Measurements from ENCODE around the gene ZSWIM1. TPM values are rescaled to one million over a fixed set of nuclear protein-coding genes. Genes with fewer than 3 reads are reported as not detected.

ZSWIM1 gene
- total RNA-seq, 2 experiments from 2014 or later, result 10.6 to 11.1 TPM

DNA sequence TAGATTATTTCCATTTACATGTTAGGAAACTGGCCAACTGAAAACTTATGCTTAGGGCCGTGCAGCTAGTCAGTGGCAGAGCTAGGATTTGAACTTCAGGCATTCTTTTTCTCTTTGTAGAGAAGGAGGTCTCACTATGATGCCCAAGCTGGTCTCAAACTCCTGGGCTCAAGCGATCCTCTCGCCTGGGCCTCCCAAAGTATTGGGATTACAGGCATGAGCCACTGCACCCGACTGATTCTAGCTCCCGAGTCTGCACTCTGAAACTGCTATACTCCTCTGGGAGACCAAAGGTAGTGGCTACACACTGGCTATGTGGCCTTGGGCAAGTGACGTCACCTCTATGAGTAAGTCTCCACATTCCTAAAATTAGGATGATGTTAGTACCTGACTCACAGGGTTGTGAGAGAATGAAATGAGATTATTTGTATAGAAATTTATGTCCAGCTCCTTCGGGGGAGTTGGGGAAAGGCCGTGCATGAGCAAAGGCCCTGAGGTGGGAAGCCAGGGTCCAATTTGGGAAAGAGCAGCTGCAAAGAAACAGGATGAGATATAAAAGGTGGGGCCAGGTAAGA lies 24.6 kb downstream of the ZSWIM1 start:
- H3K4me3 Mint-ChIP-seq, result no peak overlapping the region

DNA sequence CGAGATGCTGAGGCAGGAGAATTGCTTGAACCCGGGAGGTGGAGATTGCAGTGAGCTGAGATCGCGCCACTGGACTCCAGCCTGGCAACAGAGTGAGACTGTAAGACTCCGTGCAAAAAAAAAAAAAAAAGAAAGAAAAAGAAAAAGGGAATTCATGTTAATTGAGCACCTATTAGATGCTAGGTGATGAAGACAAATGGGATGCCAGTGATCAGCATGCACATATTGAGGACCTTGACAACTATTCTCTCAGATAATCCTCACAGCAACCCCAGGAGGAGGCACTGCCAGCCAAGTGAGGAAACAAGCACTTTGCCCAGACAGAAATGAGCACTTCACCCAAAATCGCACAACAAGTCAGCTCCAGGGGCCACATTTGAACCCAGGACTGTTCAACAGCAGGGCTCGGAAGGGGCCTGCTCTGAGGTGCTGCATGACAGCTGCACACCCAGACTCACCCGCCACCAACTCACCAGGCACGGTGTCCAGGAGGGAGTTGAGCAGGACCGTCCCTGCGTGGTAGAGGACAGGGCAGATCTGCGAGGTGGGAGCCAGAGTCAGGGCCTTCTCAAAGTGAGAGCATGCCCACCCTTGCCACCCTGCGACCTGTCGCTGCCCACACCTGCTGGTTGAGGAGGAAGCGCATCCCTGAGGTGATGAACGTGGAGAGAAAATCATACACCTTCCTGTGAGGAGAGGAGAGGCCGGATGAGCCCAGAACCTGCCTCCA lies 26.4 kb downstream of the ZSWIM1 start:
- Mint-ChIP-seq H3K9me3 (no peaks in the 10 kb centered on the region), H3K27me3 (peaks cover 4% of the 10 kb centered on the region), H3K4me3 (no peak overlapping the region), H3K27ac (no peak overlapping the region), H3K36me3 (no peaks in the 10 kb centered on the region), H3K4me1 (peaks cover 12% of the 10 kb centered on the region)
- DNase-seq, result no peak

More for the DNA sequence above, 24.6 kb downstream of the ZSWIM1 start:
- no peak for DNase-seq
- Mint-ChIP-seq H3K36me3 (no peaks in the 10 kb centered on the region), H3K9me3 (no peaks in the 10 kb centered on the region), H3K27me3 (no peaks in the 10 kb centered on the region), H3K4me1 (peaks cover 1% of the 10 kb centered on the region), H3K27ac (no peak overlapping the region)

DNA sequence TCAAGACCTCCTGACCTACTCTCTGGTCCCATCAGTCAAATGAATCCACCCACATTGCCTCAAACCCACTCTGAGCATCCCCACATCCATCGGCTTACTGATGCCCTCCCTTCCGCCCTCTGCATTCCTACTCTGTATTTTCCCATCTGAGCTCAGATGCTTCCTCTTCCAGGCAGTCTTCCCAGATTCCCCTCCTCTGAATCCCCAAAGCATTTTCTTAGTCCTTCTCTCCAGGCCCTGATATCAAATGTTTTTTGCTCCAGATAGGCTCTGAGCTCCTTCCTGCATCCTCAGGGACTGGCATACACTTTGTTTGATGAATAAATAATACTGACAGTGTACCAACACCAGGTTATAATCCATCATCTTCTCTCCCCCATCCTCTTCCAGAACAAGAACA lies 27.1 kb downstream of the ZSWIM1 start:
- Mint-ChIP-seq H3K36me3 (no peaks in the 10 kb centered on the region), H3K9me3 (no peaks in the 10 kb centered on the region), H3K4me3 (no peak overlapping the region), H3K27ac (no peak overlapping the region), H3K27me3 (peaks cover 8% of the 10 kb centered on the region), H3K4me1 (peaks cover 14% of the 10 kb centered on the region)
- DNase-seq, result no peak

GRCh38 chr20:45909336-45909808 lies 28.3 kb downstream of the ZSWIM1 start:
- no peak overlapping the region for H3K27ac Mint-ChIP-seq
- no peak for DNase-seq

GRCh38 chr20:45909817-45910669 lies 29.0 kb downstream of the ZSWIM1 start:
- H3K4me1 Mint-ChIP-seq, result peaks cover 14% of the 10 kb centered on the region
- H3K27ac Mint-ChIP-seq, result peak overlapping the region; percentile 59
- peaks cover 16% of the 10 kb centered on the region for H3K27me3 Mint-ChIP-seq
- no peaks in the 10 kb centered on the region for H3K36me3 Mint-ChIP-seq
- H3K4me3 Mint-ChIP-seq, result peak overlapping the region; percentile 70
- DNase-seq, result no peak
- no peaks in the 10 kb centered on the region for H3K9me3 Mint-ChIP-seq

More at GRCh38 chr20:45909336-45909808, 28.3 kb downstream of the ZSWIM1 start:
- peaks cover 14% of the 10 kb centered on the region for H3K4me1 Mint-ChIP-seq
- peaks cover 13% of the 10 kb centered on the region for H3K27me3 Mint-ChIP-seq
- H3K4me3 Mint-ChIP-seq, result no peak overlapping the region
- no peaks in the 10 kb centered on the region for H3K36me3 Mint-ChIP-seq
- no peaks in the 10 kb centered on the region for H3K9me3 Mint-ChIP-seq

DNA sequence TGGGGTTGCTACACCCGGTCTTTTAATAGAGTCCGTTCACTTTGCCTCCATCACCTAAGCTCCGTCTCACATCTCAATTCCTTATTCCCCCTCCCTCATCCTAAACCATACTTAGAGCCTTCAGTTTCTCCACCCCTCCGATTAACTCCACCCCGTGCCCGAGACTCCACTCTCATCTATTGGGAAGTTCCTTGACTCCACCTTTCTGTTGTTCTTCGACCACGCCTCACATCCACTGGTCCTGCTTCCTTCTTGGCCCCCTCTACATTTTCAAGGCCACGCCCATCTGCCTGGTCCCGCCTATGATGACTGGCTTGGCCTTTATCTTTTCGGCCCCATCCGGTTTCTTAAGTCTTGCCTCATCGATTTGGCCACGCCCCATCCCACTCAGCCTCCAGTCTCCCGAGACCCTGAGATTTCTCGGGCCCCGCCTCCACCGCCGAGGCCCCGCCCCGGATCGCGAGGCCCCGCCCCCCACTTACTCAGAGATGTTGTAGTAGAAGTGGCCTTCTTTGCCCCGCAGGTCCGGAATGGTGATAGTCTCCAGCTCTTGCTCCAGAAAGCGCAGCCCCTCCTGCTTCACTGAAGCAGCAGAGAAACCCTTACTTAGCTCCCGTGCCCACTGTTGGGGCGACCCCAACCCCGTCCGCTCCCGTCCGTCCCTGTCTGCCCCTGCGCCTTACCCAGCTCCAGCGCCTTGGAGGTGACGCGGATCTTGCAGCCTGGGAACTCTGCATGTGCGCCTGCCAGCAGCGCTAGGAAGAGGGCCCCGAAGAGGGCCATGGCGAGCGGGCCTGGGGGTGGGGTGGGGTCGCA lies 29.9 kb downstream of the ZSWIM1 start:
- DNase-seq, result peak; percentile 96
- H3K36me3 Mint-ChIP-seq, result no peaks in the 10 kb centered on the region
- peak overlapping the region; percentile 59 for H3K27ac Mint-ChIP-seq
- no peaks in the 10 kb centered on the region for H3K9me3 Mint-ChIP-seq
- H3K4me1 Mint-ChIP-seq, result peaks cover 14% of the 10 kb centered on the region
- H3K27me3 Mint-ChIP-seq, result peaks cover 17% of the 10 kb centered on the region
- H3K4me3 Mint-ChIP-seq, result peak overlapping the region; percentile 70

DNA sequence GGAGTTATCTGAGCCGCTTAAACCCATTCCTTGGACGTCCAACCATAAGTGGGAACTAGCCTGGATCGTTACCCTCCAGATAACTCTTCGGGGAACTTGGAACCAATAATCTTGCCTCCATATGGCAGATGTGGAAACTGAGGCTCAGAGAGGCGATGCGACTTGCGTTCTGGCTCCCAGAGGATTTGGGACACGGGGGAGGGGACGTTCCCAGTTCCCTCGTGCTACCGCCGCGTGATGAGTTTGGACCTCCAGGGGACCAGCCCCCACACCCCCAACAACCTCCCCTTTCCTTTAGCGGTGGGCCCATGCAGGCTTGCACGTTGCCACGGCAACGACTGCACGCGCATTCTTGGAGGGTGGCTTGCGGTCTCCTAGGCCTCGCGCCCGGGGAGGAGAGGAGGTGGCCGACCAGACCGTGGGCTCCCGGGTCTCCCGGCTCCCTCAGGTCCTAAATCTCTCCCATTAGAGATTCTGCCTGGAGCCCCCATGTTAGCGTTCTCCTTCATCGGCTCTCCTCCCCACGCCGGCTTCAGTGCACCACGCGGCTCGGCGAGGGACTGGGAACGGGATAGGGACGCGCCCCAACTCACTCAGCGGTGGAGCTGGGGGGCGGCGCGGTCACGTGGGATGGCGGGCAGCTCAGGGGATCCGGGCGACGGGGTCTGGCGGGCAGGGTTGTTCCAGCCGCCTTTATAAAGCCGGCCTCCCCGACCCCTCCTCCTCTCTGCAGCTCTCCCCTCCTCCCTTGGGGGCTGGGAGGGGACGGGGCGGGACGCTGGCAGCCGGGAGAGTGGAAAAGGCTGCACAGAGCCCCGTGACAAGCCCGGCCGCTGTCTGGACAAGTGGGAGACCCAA lies 30.7 kb downstream of the ZSWIM1 start, which contains the start of gene PLTP:
Gene PLTP, minus strand, starts transcription at position 670 of the 858 bp plus-strand sequence. CDS start 703 bp downstream, outside the sequence.
- peak; percentile 59 for DNase-seq
- no peaks in the 10 kb centered on the region for H3K9me3 Mint-ChIP-seq
- H3K4me1 Mint-ChIP-seq, result peaks cover 14% of the 10 kb centered on the region
- H3K27ac Mint-ChIP-seq, result peak within 1 kb of the TSS; percentile 58
- H3K36me3 Mint-ChIP-seq, result no peaks in the 10 kb centered on the region
- peak within 1 kb of the TSS; percentile 70 for H3K4me3 Mint-ChIP-seq
- H3K27me3 Mint-ChIP-seq, result peaks cover 20% of the 10 kb centered on the region

DNA sequence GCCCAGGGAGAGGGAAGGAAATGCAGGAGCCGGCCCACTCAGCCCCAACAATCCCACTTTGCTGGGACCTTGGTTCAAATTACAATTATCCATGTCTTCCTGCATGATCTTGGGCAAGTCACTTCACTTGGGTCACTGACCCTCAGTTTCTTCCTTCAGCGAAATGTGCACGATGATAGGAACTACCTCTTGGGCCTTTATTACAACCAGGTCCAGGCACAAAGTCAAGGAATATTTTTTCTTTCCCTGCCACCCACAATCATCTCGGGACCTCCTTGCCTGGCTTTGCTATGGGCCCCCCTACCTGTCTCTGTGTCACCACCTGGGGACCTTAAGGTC lies 31.3 kb downstream of the ZSWIM1 start:
- Mint-ChIP-seq H3K9me3 (no peaks in the 10 kb centered on the region), H3K4me1 (peaks cover 14% of the 10 kb centered on the region), H3K27me3 (peaks cover 20% of the 10 kb centered on the region), H3K4me3 (peak overlapping the region; percentile 14), H3K36me3 (no peaks in the 10 kb centered on the region), H3K27ac (no peak overlapping the region)
- no peak for DNase-seq

DNA sequence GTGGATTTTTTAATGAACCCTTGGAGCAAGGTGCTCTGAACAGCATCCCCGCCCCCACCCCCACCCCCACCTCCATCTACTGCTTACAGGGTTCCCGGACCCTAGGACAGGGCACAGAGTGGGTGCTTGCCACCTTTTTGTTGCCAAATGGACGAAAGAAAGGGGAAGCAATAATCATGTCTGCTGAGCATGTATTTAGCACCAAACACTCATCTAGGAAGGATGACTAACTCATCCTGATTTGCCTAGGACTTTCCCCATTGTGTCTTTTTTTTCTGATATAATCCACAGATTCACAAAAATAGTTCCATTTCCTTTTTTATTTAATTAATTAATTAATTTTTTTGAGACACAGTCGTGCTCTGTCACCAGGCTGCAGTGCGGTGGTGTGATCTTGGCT lies 32.1 kb downstream of the ZSWIM1 start:
- Mint-ChIP-seq H3K36me3 (no peaks in the 10 kb centered on the region), H3K27ac (no peak overlapping the region), H3K9me3 (no peaks in the 10 kb centered on the region), H3K27me3 (peaks cover 20% of the 10 kb centered on the region), H3K4me1 (peaks cover 14% of the 10 kb centered on the region), H3K4me3 (peak overlapping the region; percentile 29)
- DNase-seq, result no peak

- DNase-seq, result no peak
- Mint-ChIP-seq H3K9me3 (no peaks in the 10 kb centered on the region), H3K4me3 (no peak overlapping the region), H3K4me1 (peaks cover 1% of the 10 kb centered on the region), H3K27ac (no peak overlapping the region), H3K27me3 (peaks cover 18% of the 10 kb centered on the region), H3K36me3 (no peaks in the 10 kb centered on the region)
These were observed 36.7 kb downstream of the ZSWIM1 start for GRCh38 chr20:45917790-45918141.

- Mint-ChIP-seq H3K36me3 (no peaks in the 10 kb centered on the region), H3K4me3 (no peak overlapping the region), H3K27me3 (peaks cover 14% of the 10 kb centered on the region), H3K4me1 (no peaks in the 10 kb centered on the region), H3K9me3 (no peaks in the 10 kb centered on the region), H3K27ac (no peak overlapping the region)
- DNase-seq, result no peak
These were observed 37.2 kb downstream of the ZSWIM1 start for GRCh38 chr20:45918182-45918737.

DNA sequence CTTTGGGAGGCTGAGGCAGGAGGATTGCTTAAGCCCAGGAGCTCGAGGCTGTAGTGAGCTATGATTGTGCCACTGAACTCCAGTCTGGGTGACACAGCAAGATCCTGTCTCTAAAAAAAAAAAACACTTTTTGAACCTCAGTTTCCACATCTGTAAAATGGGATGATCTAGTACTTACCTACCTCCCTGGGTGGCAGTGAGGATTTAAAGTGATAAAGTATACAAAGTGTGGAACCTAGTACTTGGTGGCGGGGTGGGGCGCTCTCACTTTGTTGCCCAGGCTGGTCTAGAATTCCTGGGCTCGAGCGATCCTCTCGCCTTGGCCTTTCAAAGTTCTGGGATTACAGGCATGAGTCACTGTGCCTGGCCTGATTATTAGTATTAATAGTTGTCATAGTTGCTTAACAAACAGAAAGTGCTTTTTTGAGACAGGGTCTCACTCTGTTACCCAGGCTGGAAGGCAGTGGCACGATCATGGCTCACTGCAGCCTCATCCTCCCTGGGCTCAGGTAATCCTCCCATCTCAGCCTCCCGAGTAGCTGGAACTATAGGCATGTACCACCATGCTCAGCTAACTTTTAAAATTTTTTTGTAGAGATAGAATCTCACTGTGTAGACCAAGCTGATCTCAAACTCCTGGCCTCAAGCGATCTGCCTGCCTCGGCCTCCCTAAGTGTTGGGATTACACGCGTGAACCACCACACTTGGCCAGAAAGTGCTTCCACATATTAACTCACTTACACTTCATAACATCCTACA lies 37.9 kb downstream of the ZSWIM1 start:
- no peaks in the 10 kb centered on the region for H3K4me1 Mint-ChIP-seq
- DNase-seq, result no peak

More for the DNA sequence above, 37.9 kb downstream of the ZSWIM1 start:
- no peak overlapping the region for H3K4me3 Mint-ChIP-seq
- peaks cover 14% of the 10 kb centered on the region for H3K27me3 Mint-ChIP-seq
- H3K9me3 Mint-ChIP-seq, result no peaks in the 10 kb centered on the region
- H3K36me3 Mint-ChIP-seq, result no peaks in the 10 kb centered on the region
- no peak overlapping the region for H3K27ac Mint-ChIP-seq
